Activated gamma-delta T cell treated with anti-CD3 and anti-CD28 coated beads, Interleukin-2, amount 50 U/mL, for 16 hours (primary cell): ENCODE measurements around the gene GABRA5.
"Not testable (repeated sequence)": the region's sequence is repeated elsewhere in the genome, so short reads cannot be mapped to it uniquely, and the experiment has no call there.

ENCODE experiments used
- DNase-seq: peaks from one replicate; pipeline ENCODE4 v3.0.0-alpha.2; 2020; ENCODE audit warnings: low read depth

The GABRA5 gene

DNA sequence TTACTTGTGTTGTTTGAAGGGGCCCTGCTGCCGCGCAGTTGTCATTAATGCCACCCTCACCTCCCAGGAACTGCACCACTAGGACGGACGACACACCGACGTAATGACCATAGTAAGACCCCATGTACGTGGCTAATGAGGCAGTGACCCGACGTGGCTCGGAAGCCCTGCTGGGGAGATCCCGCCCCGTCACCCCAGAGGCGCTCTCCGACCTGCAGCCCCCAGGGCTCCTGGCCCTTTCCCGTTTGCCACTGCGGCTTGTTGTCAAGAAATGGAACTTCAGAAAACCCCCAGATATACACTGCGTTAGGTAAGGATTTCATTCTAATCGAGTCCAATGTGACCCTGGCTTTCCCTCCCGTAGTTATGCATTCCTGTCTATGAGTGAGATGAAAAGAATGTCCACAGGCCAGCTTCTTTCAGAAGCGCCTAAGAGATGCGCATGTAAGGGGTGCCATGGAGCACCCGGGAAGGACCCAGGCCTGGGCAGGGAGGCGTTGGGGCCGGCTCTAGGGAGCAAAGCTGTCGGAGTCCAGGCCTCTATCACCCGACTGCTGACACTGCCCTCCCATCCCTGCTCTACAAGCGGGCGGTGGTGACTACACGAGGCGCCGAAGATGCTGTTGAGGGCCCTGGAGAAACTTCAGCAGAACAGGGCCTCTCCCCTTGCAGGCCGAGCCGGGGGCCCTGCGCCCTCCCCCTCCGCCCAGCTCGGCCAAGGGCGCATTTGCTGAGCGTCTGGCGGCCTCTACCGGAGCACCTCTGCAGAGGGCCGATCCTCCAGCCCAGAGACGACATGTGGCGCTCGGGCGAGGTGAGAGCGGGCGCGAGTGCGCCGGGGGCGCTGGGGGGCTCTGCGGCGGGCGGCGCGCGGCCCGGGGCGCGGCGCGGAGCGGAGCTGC lies at the start of gene GABRA5:
TSS of gene GABRA5 (plus strand) at position 765 of the 902 bp plus-strand sequence. CDS start 2,187 bp downstream, outside the sequence.
- DNase-seq = no peak

DNA sequence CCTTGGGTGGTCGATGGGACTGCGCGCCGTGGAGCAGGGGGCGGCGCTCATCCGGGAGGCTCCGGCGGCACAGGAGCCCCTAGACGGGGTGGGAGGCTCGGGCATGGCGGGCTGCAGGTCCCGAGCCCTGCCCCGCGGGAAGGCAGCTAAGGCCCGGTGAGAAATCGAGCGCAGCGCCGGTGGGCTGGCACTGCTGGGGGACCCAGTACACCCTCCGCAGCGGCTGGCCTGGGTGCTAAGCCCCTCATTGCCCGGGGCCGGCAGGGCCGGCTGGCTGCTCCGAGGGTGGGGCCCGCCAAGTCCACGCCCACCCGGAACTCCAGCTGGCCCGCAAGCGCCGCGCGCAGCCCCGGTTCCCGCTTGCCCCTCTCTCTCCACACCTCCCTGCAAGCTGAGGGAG lies 35.7 kb upstream of the GABRA5 start:
- DNase-seq = not testable (repeated sequence)

GRCh38 chr15:26831951-26832350 lies 34.9 kb upstream of the GABRA5 start:
- no peak for DNase-seq

DNA sequence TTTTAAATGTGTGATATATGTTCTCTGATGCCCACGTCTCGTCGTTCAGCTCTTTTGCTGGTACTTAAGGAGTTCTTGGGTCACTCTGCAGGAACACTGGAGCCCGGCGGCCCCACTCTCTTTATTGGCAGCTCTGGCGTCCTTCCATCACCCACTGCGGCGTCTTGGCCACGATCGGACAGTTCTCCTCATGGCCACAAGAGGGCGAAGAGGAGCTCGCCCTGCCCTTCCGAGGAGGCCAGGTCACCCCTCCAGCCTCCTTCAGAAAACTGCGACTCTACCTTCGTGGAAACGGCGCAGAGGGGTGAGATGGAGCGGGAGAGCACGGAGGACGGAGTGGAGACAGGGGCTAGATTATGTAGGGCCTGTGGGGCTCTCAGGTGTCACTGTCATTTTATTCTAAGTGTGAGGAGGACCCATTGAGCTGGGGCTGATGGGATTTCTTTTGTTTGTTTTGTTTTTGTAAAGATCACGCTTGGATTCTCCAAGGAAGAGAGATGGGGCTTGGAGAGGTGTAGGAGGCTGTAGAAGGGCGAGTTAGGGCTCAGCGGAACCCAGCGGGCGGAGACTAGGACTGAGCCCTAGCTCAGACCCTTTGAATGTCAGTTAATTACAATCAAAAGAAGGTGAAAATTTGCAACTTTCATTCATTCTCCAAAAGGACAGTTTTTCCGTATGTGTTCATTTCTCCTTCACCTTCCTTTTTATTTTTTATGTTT lies 28.0 kb upstream of the GABRA5 start:
- no peak for DNase-seq

DNA sequence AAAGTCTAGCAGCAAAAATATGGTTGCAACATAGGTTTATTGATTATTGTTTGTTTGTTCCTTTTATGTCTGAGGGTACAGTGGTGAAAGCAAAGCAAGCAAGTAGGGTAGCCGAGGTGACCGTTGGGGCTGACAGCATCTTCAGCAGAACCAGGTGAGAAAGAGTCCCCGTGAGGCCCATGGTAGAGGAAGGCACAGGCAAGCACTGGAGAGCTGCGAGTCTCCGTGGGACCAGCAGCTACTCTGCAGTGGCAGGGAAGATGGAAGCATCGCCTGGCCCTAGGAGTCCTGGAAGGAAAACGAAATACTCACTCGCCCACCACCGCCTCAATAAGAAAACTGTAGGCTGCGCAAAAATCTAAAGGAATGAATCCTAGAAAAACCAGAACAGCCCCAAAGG lies 25.3 kb upstream of the GABRA5 start:
- no peak for DNase-seq

- DNase-seq = no peak
These were observed 24.9 kb upstream of the GABRA5 start for GRCh38 chr15:26841941-26842340.

DNA sequence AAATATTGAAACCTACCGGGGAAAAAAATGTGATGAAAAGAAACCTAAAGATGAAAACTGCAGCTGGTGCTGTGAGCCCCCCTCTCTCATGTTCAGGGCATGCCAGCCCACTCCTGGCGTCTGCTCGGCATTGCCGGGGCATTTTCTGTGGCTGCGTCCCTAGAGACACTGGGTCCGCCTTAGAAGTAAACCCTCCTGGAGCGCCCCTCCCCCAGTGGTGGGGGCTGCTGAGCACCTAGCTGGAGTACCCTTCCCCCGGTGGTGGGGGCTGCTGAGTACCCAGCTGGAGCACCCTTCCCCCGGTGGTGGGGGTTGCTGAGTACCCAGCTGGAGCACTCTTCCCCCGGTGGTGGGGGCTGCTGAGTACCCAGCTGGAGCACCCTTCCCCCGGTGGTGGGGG lies 24.5 kb upstream of the GABRA5 start:
- DNase-seq = no peak

GRCh38 chr15:26844901-26845300 lies 22.0 kb upstream of the GABRA5 start:
- DNase-seq = no peak

- no peak for DNase-seq
These were observed 18.4 kb upstream of the GABRA5 start for GRCh38 chr15:26848498-26848897.

- DNase-seq = no peak
These were observed 16.7 kb upstream of the GABRA5 start for GRCh38 chr15:26850161-26850560.

GRCh38 chr15:26852980-26853379 lies 13.9 kb upstream of the GABRA5 start:
- no peak for DNase-seq

DNA sequence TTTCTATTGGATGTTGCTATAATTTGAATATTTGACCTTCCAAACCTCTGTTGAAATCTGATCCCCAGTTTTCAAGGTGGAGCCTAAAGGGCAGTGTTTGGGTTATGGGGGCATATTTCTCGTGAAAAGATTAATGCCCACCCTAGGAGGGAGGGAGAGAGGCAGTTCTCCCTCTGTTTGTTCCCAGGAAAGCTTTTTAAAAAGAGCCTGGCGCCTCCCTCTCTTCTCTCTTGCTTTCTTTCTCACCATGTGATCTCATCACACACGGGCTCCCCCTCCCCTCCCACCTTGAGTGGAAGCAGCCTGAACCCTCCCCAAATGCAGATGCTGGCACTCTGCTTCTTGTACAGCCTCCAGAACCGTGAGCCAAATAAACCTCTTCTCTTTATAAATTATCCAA lies 12.4 kb upstream of the GABRA5 start:
- no peak for DNase-seq

- no peak for DNase-seq
These were observed 2.1 kb upstream of the GABRA5 start for GRCh38 chr15:26864664-26865191.

GRCh38 chr15:26867200-26868007 lies 542 bp downstream of the GABRA5 start:
- no peak for DNase-seq

DNA sequence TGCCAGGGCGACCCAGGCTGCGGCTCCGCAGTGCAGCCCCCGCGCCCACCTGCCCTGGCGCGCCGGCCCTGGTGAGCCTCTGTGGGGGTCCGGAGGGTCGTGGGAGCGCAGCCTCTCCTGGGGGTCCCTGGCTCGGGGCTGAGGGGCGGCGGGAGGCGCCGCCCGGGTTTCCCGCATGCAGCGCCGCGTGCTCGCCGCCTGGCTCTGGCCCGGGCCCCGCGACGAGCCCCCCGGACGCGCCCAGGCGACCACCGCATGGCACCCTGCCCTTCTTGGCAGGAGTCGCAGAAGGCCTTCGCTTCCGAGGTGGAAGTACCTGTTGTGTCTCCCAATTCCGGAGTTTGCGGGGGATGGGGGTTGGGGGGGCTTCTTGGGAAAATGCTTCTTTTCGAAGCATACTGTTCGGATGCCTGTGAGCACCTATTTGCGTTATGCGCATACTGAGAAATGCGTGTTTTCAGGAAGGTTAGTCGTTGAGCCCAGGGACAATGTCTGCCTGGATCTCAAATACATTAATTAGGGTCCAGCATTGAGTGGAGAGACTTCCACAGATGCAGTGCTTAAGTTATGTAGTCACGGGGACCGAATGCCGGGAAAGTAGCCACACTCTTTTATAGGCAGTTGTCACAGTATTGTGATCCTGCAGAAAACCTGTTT lies 1.3 kb downstream of the GABRA5 start:
- DNase-seq = no peak

DNA sequence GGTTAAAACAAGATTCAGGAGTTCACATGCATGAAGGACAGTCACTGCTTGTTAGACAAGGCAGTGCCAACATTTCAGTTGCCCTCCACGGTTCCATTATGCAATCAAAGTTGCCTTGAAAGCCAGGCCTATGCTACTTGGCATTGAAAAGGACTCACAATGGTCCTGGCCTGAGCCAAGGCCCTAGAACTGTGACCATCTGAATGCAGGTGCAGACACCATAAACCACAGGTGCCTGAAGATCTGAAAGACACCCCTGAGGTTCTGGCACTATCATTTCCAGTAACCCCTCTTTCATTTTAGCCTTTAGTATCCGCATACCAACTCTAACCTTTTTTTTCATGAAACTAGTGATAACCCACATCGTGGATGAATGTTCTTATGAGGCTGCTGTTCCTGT lies 2.8 kb downstream of the GABRA5 start:
- no peak for DNase-seq

- DNase-seq = no peak
These were observed 3.5 kb downstream of the GABRA5 start for GRCh38 chr15:26870346-26870745.

GRCh38 chr15:26872206-26872605 lies 5.3 kb downstream of the GABRA5 start:
- DNase-seq = no peak

DNA sequence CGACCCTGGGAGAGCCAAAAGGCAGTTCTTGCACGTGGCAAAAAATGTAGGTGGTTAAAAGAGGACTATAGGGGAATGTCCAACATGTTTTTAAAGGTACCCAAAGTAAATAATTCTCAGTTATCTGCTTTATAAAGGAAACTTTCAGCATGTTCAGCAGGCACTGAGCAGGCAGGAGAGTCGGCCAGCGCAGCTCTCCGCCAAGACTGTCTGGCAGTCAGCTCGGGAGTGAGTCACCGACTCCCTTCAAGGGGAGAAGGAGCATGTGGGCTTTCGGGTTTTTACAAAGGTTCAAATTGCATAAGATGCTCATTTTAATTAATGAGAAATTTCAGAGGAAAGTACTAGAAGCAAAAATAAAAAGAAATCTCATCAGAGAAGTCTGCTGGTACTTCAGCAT lies 7.0 kb downstream of the GABRA5 start:
- DNase-seq = no peak

DNA sequence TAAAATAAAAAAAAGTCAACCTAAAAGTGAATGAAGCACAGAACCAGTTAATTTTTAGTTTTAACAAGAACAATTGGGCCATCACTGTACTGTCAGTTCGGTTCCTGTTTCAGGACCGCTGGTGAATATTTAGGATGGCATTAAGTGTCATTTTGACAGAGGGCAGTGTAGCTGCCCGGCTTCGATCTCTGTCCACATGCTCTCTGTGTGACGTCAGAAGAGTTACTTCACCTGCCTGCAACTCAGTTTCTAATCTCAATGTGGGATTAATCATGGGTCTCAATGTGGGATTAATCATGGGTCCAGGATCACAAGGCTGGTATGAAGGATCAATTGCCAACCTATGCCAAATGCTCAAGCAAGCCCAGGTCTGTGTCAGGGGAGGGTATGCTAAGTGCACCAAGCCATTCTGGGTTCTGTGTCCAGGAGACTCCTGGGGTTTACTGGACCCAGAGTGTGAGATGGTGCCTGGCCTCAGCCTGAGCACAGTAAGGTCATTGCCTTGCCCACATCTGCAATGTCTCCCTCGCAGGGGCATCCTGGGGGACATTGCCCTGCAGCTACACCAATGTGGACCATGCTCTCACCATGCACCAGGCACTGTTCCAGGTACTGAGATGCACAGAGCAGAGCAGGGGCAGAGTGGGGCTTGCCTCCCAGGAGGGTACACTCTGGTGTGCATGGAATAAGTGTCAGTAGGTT lies 8.1 kb downstream of the GABRA5 start:
- DNase-seq = no peak

GRCh38 chr15:26875476-26875850 lies 8.6 kb downstream of the GABRA5 start:
- DNase-seq = no peak
